OCI-LY7 (cell line): Measurements from ENCODE around the gene FOXP3. TPM values are rescaled to one million over a fixed set of nuclear protein-coding genes. Genes with fewer than 3 reads are reported as not detected.

Experiments used
- BruUV-seq: library from RNA; stranded (reverse); fragments of 400-500 nt; replicated peaks from 2 replicates; lab custom pipeline; 2021; lab: Mats Ljungman, UMichigan
- CTCF ChIA-PET: fragments of 300-600 bp; sonication (Branson Sonifier 250); formaldehyde crosslinking; loops from one replicate; lab custom pipeline; 2022; ENCODE audit warnings: antibody characterized with exemption; ENCODE audit not compliant: unreplicated experiment; lab: Charles Lee
- POLR2A ChIA-PET: fragments of 300-600 bp; sonication (Branson Sonifier 250); formaldehyde crosslinking; loops from one replicate; lab custom pipeline; 2022; ENCODE audit warnings: antibody characterized with exemption; lab: Charles Lee
- DNase-seq: peaks from one replicate; pipeline ENCODE4 v3.0.0-alpha.2; 2015; ENCODE audit warnings: low spot score
- H2AFZ ChIP-seq: fragments of 200-600 bp; sonication (generic), shearing (Covaris generic); 2 replicates; pipeline ENCODE4 v1.6.1; 2014; ENCODE audit warnings: mild to moderate bottlenecking, antibody characterized with exemption, low read length, moderate library complexity
- H3K27ac ChIP-seq: fragments of 200-600 bp; sonication (generic); 2 replicates; pipeline ENCODE4 v1.5.1; 2014; ENCODE audit warnings: mixed run types, low read depth, mild to moderate bottlenecking, moderate library complexity, low read length, inconsistent platforms; ENCODE audit not compliant: poor library complexity, severe bottlenecking
- H3K36me3 ChIP-seq: fragments of 200-600 bp; sonication (generic); 2 replicates; pipeline ENCODE4 v1.6.1; 2014; ENCODE audit warnings: mild to moderate bottlenecking, antibody characterized with exemption, low read length, moderate library complexity, mixed read lengths; ENCODE audit not compliant: insufficient read depth
- H3K4me1 ChIP-seq: fragments of 200-600 bp; sonication (generic); 2 replicates; pipeline ENCODE4 v1.5.1; 2014; ENCODE audit warnings: mild to moderate bottlenecking, low read length; ENCODE audit not compliant: insufficient read depth, poor library complexity, severe bottlenecking
- H3K4me2 ChIP-seq: fragments of 200-600 bp; sonication (generic); 2 replicates; pipeline ENCODE4 v1.6.1; 2014; ENCODE audit warnings: mild to moderate bottlenecking, low read length
- H3K4me3 ChIP-seq: fragments of 200-600 bp; sonication (generic); 2 replicates; pipeline ENCODE4 v1.5.1; 2014; ENCODE audit warnings: mild to moderate bottlenecking, low read depth, low read length; ENCODE audit not compliant: poor library complexity, severe bottlenecking
- H3K79me2 ChIP-seq: fragments of 200-600 bp; sonication (generic); 2 replicates; pipeline ENCODE4 v1.6.1; 2016; ENCODE audit warnings: low read depth, mild to moderate bottlenecking, low read length, moderate library complexity, mixed read lengths; ENCODE audit not compliant: insufficient read depth
- H3K9me2 ChIP-seq: fragments of 200-600 bp; sonication (generic); 2 replicates; pipeline ENCODE4 v1.6.1; 2016; ENCODE audit warnings: mild to moderate bottlenecking, low read length, mixed read lengths; ENCODE audit not compliant: insufficient read depth
- H3K9me3 ChIP-seq: fragments of 200-600 bp; sonication (generic); 2 replicates; pipeline ENCODE4 v1.6.1; 2014; ENCODE audit warnings: mild to moderate bottlenecking, mixed run types, low read length, mixed read lengths
- H4K20me1 ChIP-seq: fragments of 200-600 bp; sonication (generic); 2 replicates; pipeline ENCODE4 v1.6.1; 2014; ENCODE audit warnings: mild to moderate bottlenecking, antibody characterized with exemption, low read length, moderate library complexity, mixed read lengths; ENCODE audit not compliant: insufficient read depth
- EZH2phosphoT487 ChIP-seq: fragments of 200-600 bp; sonication (generic); IDR thresholded peaks from 2 replicates; pipeline ENCODE4 v1.6.1; 2018; ENCODE audit warnings: low read depth, borderline replicate concordance, mild to moderate bottlenecking, mixed run types, antibody characterized with exemption, low read length, moderate library complexity, mixed read lengths
- intact Hi-C: fragments of 100-400 bp; cut with micrococcal nuclease; formaldehyde crosslinking; loops from one replicate; pipeline ENCODE4 v1.10.0; 2022; ENCODE audit not compliant: unreplicated experiment
- total RNA-seq, 2 experiments: library from RNA; depleted of rRNA in 1 of 2; stranded (reverse); fragments of >200 nt in 1 of 2; shearing (Covaris generic) in 1 of 2; gene quantifications; 2 replicates each; pipeline ENCODE4 v1.2.3, GENCODE V29; 2014 to 2022
- TF ChIP-seq, protein P1 (sequence below): fragments of 200-600 bp; sonication (generic); conservative IDR thresholded peaks from 2 replicates; pipeline ENCODE4 v1.5.1; 2014; ENCODE audit warnings: mild to moderate bottlenecking, antibody characterized with exemption, low read length, moderate library complexity, mixed read lengths

Gene FOXP3
- total RNA-seq, 2 experiments from 2014 or later, result 0.06 to 0.57 TPM

DNA sequence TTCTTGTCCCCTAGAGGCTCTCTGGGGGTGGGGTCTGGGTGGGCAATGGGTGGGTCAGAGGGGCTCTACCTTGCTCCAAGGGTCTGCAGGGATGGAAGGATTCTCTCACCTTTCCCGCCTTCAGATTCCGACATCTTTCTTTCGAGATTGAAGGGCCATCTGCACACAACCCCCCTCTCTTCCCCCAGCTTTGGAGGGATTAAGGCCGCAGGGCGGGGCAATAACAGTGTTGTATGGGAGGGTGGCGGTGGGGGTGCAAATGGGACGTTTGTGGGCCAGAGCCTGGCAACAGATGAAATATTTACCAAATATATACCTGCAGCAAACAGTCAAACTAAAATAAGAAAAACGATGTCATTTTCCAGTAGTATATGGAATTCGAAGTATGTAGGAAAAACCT, 31.3 kb downstream of the FOXP3 start, which contains the start of gene CACNA1F:
TSS of gene CACNA1F (minus strand) at position 165 of the 400 bp plus-strand sequence. CDS start at position 134, 31 bp downstream.
- intact Hi-C loops, result no loop called here
- Histone ChIP-seq H3K4me1 (no peaks in the 10 kb centered on the region), H3K27ac (no peak within 1 kb of the TSS), H3K9me2 (no peaks in the 10 kb centered on the region), H4K20me1 (no peaks in the 10 kb centered on the region), H3K79me2 (no peaks in the 10 kb centered on the region), H3K9me3 (no peaks in the 10 kb centered on the region), H3K4me3 (no peak within 1 kb of the TSS), H2AFZ (no peak within 1 kb of the TSS), H3K36me3 (no peaks in the 10 kb centered on the region), H3K4me2 (no peak within 1 kb of the TSS)
- DNase-seq, result no peak
- no peak for TF ChIP-seq EZH2phosphoT487
- no TSS peak for BruUV-seq
- ChIA-PET POLR2A (no interaction called here), CTCF (no interaction called here)

DNA sequence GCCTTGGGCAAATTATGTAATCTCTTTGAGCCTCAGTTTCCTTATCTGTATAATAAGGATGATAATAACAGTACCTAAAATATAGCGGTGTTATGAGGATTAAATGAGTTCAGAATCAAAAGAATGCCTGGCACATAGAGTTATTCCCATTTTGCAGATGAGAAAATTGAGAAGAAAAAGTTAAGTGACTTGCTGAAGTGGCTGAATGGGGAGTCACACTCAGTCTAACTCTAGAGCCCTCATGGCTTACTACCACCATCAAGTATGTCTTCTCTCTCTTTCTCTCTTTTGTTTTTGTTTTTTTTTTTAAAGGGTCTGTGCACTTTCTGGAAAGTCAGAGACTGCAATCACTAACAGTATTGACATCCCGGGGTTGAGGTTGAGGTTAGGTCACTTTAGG, 32.0 kb downstream of the FOXP3 start:
- no peak overlapping the region for H3K4me2 ChIP-seq
- H3K4me3 ChIP-seq, result no peak overlapping the region
- ChIA-PET CTCF (no interaction called here), POLR2A (no interaction called here)
- no peaks in the 10 kb centered on the region for H3K36me3 ChIP-seq
- DNase-seq, result no peak
- no peak for TF ChIP-seq EZH2phosphoT487
- TF ChIP-seq, protein P1, sequence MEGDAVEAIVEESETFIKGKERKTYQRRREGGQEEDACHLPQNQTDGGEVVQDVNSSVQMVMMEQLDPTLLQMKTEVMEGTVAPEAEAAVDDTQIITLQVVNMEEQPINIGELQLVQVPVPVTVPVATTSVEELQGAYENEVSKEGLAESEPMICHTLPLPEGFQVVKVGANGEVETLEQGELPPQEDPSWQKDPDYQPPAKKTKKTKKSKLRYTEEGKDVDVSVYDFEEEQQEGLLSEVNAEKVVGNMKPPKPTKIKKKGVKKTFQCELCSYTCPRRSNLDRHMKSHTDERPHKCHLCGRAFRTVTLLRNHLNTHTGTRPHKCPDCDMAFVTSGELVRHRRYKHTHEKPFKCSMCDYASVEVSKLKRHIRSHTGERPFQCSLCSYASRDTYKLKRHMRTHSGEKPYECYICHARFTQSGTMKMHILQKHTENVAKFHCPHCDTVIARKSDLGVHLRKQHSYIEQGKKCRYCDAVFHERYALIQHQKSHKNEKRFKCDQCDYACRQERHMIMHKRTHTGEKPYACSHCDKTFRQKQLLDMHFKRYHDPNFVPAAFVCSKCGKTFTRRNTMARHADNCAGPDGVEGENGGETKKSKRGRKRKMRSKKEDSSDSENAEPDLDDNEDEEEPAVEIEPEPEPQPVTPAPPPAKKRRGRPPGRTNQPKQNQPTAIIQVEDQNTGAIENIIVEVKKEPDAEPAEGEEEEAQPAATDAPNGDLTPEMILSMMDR, result no peak
- no peaks in the 10 kb centered on the region for H3K79me2 ChIP-seq
- H3K9me2 ChIP-seq, result no peaks in the 10 kb centered on the region
- H3K4me1 ChIP-seq, result no peaks in the 10 kb centered on the region
- no peak overlapping the region for H2AFZ ChIP-seq
- BruUV-seq, result no TSS peak
- intact Hi-C loops, result no loop called here
- no peaks in the 10 kb centered on the region for H3K9me3 ChIP-seq
- no peak overlapping the region for H3K27ac ChIP-seq
- H4K20me1 ChIP-seq, result no peaks in the 10 kb centered on the region

DNA sequence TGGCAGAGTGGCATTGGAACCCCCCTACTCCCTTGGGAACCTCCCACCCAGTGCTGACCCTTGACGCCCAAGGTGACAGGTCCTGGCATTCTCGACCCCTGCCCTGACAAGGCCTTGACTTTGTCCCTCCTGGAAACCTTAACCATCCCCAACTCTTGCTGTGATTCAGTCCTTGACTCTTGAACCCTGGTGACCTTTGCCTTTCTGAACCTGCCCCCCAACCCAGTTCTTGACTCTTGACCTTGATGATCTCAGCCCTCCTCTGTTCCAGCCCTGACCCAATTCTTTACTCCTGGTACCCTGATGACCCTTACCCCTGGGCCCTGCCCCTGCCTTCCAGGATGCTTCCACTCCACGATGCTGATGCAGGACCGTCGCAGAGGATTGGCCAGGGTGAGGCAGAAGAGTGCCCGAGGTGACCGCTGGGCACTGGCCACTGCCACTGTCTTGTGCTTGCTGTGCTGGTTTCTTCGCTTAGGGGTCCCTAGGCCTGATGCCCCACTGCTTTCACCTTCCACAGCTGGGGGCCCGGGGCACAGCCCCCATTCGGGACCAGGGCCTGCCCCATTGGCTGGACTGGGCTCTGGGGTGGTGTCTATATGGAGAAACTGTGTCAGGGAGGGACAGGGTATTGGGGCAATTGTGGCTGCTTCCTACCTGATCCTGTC, 33.0 kb downstream of the FOXP3 start:
- no peaks in the 10 kb centered on the region for H3K4me1 ChIP-seq
- H3K4me2 ChIP-seq, result no peak overlapping the region
- H4K20me1 ChIP-seq, result no peaks in the 10 kb centered on the region
- DNase-seq, result no peak
- no TSS peak for BruUV-seq
- no peak overlapping the region for H3K27ac ChIP-seq
- POLR2A ChIA-PET, result interaction anchor here (0.7 kb wide), 1 partner anchor 709 kb away, joined by 3 read pairs; no protein-coding TSS in a partner anchor
- H2AFZ ChIP-seq, result no peak overlapping the region
- TF ChIP-seq, protein P1, result no peak
- TF ChIP-seq EZH2phosphoT487, result no peak
- no peaks in the 10 kb centered on the region for H3K9me2 ChIP-seq
- no peaks in the 10 kb centered on the region for H3K79me2 ChIP-seq
- CTCF ChIA-PET, result no interaction called here
- intact Hi-C loops, result no loop called here
- no peaks in the 10 kb centered on the region for H3K36me3 ChIP-seq
- H3K4me3 ChIP-seq, result no peak overlapping the region
- no peaks in the 10 kb centered on the region for H3K9me3 ChIP-seq
